ENCODE measurements around the gene PRKAG2.

Gene PRKAG2

DNA sequence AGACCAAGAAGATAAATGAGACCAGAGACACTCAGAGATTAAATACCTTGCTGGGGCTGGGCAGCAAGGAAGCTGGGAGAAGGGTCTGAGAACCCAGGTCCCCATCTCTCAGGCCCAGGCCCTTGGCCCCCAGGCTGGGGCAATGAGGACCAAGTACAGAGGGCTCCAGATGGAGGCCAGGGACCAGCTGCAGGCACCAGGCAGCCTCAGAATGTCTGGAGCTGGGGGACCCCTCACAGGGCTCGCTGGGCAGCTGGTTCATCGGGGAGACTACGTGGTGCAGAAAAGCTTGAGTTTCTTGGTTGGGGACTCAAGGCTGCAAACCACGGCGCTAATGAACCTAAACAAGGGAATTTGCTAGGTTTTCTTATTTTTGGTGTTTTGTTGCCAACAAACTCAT is 75.6 kb downstream of the PRKAG2 start:
- TF ChIP-seq TEAD4 (IDR thresholded peaks at IDR 0.05) (no peak), EGR1 (IDR thresholded peaks at IDR 0.05) (no peak), ZBTB7A (IDR thresholded peaks at IDR 0.05; ENCODE audit: low read depth) (no peak)
- TF ChIP-seq, protein P1, sequence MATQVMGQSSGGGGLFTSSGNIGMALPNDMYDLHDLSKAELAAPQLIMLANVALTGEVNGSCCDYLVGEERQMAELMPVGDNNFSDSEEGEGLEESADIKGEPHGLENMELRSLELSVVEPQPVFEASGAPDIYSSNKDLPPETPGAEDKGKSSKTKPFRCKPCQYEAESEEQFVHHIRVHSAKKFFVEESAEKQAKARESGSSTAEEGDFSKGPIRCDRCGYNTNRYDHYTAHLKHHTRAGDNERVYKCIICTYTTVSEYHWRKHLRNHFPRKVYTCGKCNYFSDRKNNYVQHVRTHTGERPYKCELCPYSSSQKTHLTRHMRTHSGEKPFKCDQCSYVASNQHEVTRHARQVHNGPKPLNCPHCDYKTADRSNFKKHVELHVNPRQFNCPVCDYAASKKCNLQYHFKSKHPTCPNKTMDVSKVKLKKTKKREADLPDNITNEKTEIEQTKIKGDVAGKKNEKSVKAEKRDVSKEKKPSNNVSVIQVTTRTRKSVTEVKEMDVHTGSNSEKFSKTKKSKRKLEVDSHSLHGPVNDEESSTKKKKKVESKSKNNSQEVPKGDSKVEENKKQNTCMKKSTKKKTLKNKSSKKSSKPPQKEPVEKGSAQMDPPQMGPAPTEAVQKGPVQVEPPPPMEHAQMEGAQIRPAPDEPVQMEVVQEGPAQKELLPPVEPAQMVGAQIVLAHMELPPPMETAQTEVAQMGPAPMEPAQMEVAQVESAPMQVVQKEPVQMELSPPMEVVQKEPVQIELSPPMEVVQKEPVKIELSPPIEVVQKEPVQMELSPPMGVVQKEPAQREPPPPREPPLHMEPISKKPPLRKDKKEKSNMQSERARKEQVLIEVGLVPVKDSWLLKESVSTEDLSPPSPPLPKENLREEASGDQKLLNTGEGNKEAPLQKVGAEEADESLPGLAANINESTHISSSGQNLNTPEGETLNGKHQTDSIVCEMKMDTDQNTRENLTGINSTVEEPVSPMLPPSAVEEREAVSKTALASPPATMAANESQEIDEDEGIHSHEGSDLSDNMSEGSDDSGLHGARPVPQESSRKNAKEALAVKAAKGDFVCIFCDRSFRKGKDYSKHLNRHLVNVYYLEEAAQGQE (IDR thresholded peaks at IDR 0.05; ENCODE audit: low read depth): no peak

DNA sequence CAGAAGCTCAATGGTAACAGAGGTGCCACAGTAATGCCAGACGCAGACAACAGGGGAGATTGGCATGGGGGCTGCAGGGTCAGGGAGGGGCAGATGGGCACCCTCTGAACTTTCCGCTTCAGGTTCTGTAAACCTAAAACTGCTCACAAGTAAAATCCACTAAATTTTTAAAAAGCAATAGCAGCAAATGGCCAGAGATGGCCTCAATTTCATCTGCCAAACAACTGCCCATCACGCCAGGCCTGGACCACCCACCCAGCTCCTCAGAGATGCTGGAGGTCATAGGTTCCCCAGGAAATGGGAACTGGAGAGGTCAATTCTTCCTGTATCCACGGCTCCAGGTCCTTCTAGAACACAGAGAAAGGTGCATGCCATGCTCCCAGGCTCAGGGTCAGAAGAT is 76.1 kb downstream of the PRKAG2 start:
- TF ChIP-seq, protein P2, sequence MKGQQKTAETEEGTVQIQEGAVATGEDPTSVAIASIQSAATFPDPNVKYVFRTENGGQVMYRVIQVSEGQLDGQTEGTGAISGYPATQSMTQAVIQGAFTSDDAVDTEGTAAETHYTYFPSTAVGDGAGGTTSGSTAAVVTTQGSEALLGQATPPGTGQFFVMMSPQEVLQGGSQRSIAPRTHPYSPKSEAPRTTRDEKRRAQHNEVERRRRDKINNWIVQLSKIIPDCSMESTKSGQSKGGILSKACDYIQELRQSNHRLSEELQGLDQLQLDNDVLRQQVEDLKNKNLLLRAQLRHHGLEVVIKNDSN (IDR thresholded peaks at IDR 0.05): no peak
- TF ChIP-seq TAF1 (IDR thresholded peaks at IDR 0.05; ENCODE audit: low read depth): no peak
- no peak for TF ChIP-seq YY1 (IDR thresholded peaks at IDR 0.05; ENCODE audit: low read depth)
- no peak for TF ChIP-seq TCF12 (IDR thresholded peaks at IDR 0.05; ENCODE audit: low read depth)
- TF ChIP-seq NFIC (IDR thresholded peaks at IDR 0.05): no peak
- TF ChIP-seq CEBPB (IDR thresholded peaks at IDR 0.05): no peak
- no peak for TF ChIP-seq CREB1 (IDR thresholded peaks at IDR 0.05; ENCODE audit: low read depth)
- TF ChIP-seq, protein P3, sequence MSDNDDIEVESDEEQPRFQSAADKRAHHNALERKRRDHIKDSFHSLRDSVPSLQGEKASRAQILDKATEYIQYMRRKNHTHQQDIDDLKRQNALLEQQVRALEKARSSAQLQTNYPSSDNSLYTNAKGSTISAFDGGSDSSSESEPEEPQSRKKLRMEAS (IDR thresholded peaks at IDR 0.05): no peak
- no peak for TF ChIP-seq FOXM1 (IDR thresholded peaks at IDR 0.05; ENCODE audit: borderline replicate concordance, low read depth)
- no peak for TF ChIP-seq EP300 (IDR thresholded peaks at IDR 0.05; ENCODE audit: borderline replicate concordance)
- TF ChIP-seq, protein P1 (IDR thresholded peaks at IDR 0.05; ENCODE audit: low read depth): no peak
- TF ChIP-seq RAD21 (IDR thresholded peaks at IDR 0.05; ENCODE audit: low read depth): no peak
- TF ChIP-seq EGR1 (IDR thresholded peaks at IDR 0.05): no peak
- TF ChIP-seq TEAD4 (IDR thresholded peaks at IDR 0.05): no peak
- TF ChIP-seq ZBTB7A (IDR thresholded peaks at IDR 0.05; ENCODE audit: low read depth): no peak

DNA sequence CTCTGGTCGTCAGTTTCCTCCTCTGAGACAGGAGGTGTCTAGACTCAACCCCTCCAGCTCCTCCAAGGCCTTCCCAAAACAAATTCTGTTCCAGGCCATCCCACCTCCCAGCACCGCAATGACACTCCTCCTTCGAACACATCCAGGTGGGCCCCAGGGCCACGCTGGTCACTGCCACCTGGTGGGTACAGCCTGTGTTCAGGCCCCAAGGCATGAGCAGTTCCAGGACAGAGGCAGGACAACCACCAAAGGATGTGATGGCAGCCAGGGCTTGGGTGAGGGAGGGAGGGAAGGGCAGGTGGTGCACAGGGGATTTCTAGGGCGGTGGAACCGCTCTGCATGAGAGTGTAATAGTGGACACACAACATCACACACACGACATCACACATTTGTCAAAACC is 76.5 kb downstream of the PRKAG2 start:
- TF ChIP-seq TEAD4 (IDR thresholded peaks at IDR 0.05) (no peak), EP300 (IDR thresholded peaks at IDR 0.05; ENCODE audit: borderline replicate concordance) (no peak), FOXM1 (IDR thresholded peaks at IDR 0.05; ENCODE audit: borderline replicate concordance, low read depth) (no peak), ZBTB7A (IDR thresholded peaks at IDR 0.05; ENCODE audit: low read depth) (no peak)
- TF ChIP-seq, protein P2 (IDR thresholded peaks at IDR 0.05): no peak

DNA sequence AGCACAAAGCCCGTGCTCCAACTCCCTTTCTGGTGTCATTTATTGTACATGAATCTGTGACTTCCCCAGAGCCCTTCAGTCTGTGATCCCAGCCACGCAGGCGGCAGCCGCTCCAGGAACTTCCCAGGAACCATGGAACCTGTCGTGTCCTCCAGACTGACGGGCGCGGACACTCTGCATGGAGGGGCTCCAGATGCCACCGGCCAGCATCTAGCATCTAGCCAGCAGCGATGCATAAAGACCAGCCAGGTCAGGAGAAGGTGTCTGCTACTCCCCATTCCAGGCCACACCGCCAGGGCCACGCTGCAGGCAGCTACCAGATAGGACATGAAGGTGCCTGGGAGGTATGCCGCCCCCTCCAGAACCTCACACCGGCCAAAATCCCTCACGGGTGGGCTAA is 77.4 kb downstream of the PRKAG2 start:
- TF ChIP-seq EP300 (IDR thresholded peaks at IDR 0.05; ENCODE audit: borderline replicate concordance) (no peak), ZBTB7A (IDR thresholded peaks at IDR 0.05; ENCODE audit: low read depth) (no peak), TEAD4 (IDR thresholded peaks at IDR 0.05) (no peak), YY1 (IDR thresholded peaks at IDR 0.05; ENCODE audit: low read depth) (no peak)

DNA sequence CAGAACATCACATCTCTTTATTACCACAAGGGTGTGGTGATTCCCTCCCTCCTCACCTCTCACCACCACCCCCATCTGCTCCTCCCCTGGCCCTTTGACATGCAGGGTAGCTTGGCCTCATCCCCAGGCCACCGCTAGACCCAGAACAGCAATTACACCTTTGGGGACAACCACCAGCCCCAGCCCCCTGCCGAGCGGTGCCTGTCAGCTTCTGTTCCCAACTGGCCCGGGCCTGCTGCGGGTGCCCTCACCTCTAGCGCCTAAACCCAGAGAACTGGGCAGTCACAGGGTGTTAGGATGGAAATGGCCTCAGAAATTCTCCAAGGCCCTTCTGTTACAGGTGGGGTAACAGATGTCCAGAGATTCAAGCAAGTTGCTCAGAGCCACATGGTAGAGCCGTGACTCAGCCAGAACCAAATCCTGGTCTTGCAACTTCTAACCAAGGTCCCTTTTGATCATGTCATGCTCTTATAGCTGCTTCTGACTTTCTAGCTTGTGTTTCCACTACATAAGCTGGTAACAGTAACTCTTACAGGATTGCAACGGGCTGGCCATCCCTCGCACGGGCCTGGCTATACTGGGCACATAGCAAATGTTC is 78.0 kb downstream of the PRKAG2 start:
- TF ChIP-seq EP300 (IDR thresholded peaks at IDR 0.05; ENCODE audit: borderline replicate concordance): no peak
- no peak for TF ChIP-seq CREB1 (IDR thresholded peaks at IDR 0.05; ENCODE audit: low read depth)
- no peak for TF ChIP-seq CEBPB (IDR thresholded peaks at IDR 0.05)
- TF ChIP-seq ZBTB7A (IDR thresholded peaks at IDR 0.05; ENCODE audit: low read depth): no peak
- no peak for TF ChIP-seq TCF12 (IDR thresholded peaks at IDR 0.05; ENCODE audit: low read depth)
- no peak for TF ChIP-seq EGR1 (IDR thresholded peaks at IDR 0.05)
- TF ChIP-seq NFIC (IDR thresholded peaks at IDR 0.05): no peak
- TF ChIP-seq TEAD4 (IDR thresholded peaks at IDR 0.05): no peak
- TF ChIP-seq, protein P1 (IDR thresholded peaks at IDR 0.05; ENCODE audit: low read depth): no peak
- TF ChIP-seq YY1 (IDR thresholded peaks at IDR 0.05; ENCODE audit: low read depth): no peak
- TF ChIP-seq, protein P2 (IDR thresholded peaks at IDR 0.05): no peak
- TF ChIP-seq, protein P3 (IDR thresholded peaks at IDR 0.05): no peak
- TF ChIP-seq TAF1 (IDR thresholded peaks at IDR 0.05; ENCODE audit: low read depth): no peak
- no peak for TF ChIP-seq FOXM1 (IDR thresholded peaks at IDR 0.05; ENCODE audit: borderline replicate concordance, low read depth)
- TF ChIP-seq RAD21 (IDR thresholded peaks at IDR 0.05; ENCODE audit: low read depth): no peak
